GM12878 (cell line): ENCODE measurements around the gene CTSH. TPM values are rescaled to one million over a fixed set of nuclear protein-coding genes. Genes with fewer than 3 reads are reported as not detected.

Experiments used
- CHD2 ChIP-seq: IDR thresholded peaks from 2 replicates; pipeline ENCODE4 v1.6.1; 2011; ENCODE audit warnings: low read depth, low read length, improper control_type of control experiment, borderline replicate concordance
- FOS ChIP-seq: IDR thresholded peaks from 3 replicates; pipeline ENCODE4 v1.6.1; 2011; ENCODE audit warnings: borderline replicate concordance; ENCODE audit not compliant: insufficient read length; ENCODE audit errors: extremely low read depth
- IKZF1 ChIP-seq: fragments of 450-650 bp; conservative IDR thresholded peaks from 2 replicates; pipeline ENCODE4 v1.6.1; 2017; ENCODE audit warnings: antibody characterized with exemption, mild to moderate bottlenecking
- JUNB ChIP-seq: IDR thresholded peaks from 2 replicates; pipeline ENCODE4 v1.6.1; 2016; ENCODE audit warnings: antibody characterized with exemption, mild to moderate bottlenecking
- POLR2A ChIP-seq: IDR thresholded peaks from 2 replicates; pipeline ENCODE4 v1.6.1; 2011; ENCODE audit warnings: low read depth, mild to moderate bottlenecking, low read length
- POLR2AphosphoS2 ChIP-seq: IDR thresholded peaks from 2 replicates; pipeline ENCODE4 v1.6.1; 2011; ENCODE audit warnings: low read depth, mild to moderate bottlenecking, low read length, improper control_type of control experiment, moderate library complexity
- POLR2AphosphoS5 ChIP-seq: IDR thresholded peaks from 2 replicates; pipeline ENCODE4 v1.6.1; 2011; ENCODE audit warnings: mild to moderate bottlenecking, low read length, inconsistent platforms
- RELB ChIP-seq: fragments of 450-650 bp; IDR thresholded peaks from 2 replicates; pipeline ENCODE4 v1.6.1; 2017; ENCODE audit warnings: low read depth, mild to moderate bottlenecking, moderate library complexity
- SIN3A ChIP-seq: IDR thresholded peaks from 2 replicates; pipeline ENCODE4 v1.6.1; 2012; ENCODE audit warnings: low read depth, low read length, improper control_type of control experiment
- ZSCAN29 ChIP-seq: fragments of 450-650 bp; IDR thresholded peaks from 2 replicates; pipeline ENCODE4 v1.6.1; 2017; ENCODE audit warnings: mild to moderate bottlenecking, moderate library complexity
- polyA plus RNA-seq, 11 experiments: library from polyadenylated mRNA; depleted of rRNA in 4 of 11; unstranded in 6 of 11; stranded (reverse) in 5 of 11; fragments of >200 nt; fragmentation: Nextera tagmentation in 4 of 11; fragmentation: Illumina TruSeq in 1 of 11; extraction: Ambion mirVana in 4 of 11; extraction: Trizol in 1 of 11; gene quantifications; 1 replicate in 1 of 11; 2 replicates in 10 of 11; pipeline versions ENCODE4 v1.2.1 to v1.2.3, GENCODE V29; 2011 to 2016; ENCODE audit warnings: inconsistent platforms in 2 of 11, missing spikeins in 2 of 11, low read depth in 1 of 11
- total RNA-seq, 4 experiments: library from RNA; depleted of rRNA in 3 of 4; stranded (reverse); fragments of >200 nt in 3 of 4; fragmentation: Illumina TruSeq in 1 of 4; extraction: Trizol in 1 of 4; gene quantifications; 2 replicates each; pipeline versions ENCODE4 v1.2.1 to v1.2.3, GENCODE V29; 2013 to 2021
- TF ChIP-seq, protein P1 (sequence below): IDR thresholded peaks from 2 replicates; pipeline ENCODE4 v1.6.1; 2012; ENCODE audit warnings: improper control_type of control experiment, low read depth, low read length; ENCODE audit not compliant: insufficient replicate concordance
- TF ChIP-seq, protein P2 (sequence below): fragments of 450-650 bp; IDR thresholded peaks from 2 replicates; pipeline ENCODE4 v1.6.1; 2018; ENCODE audit warnings: borderline replicate concordance, mild to moderate bottlenecking; ENCODE audit not compliant: partially characterized antibody
- TF ChIP-seq, protein P3 (sequence below): IDR thresholded peaks from 2 replicates; pipeline ENCODE4 v1.6.1; 2011; ENCODE audit warnings: borderline replicate concordance, low read depth, mild to moderate bottlenecking, moderate library complexity, low read length; ENCODE audit not compliant: insufficient read depth, poor library complexity, severe bottlenecking
- TF ChIP-seq, protein P4 (sequence below): fragments of 450-650 bp; IDR thresholded peaks from 2 replicates; pipeline ENCODE4 v1.6.1; 2017; ENCODE audit warnings: borderline replicate concordance
- TF ChIP-seq, protein P5 (sequence below): fragments of 450-650 bp; IDR thresholded peaks from 2 replicates; pipeline ENCODE4 v1.6.1; 2017; ENCODE audit warnings: mild to moderate bottlenecking, low read depth, inconsistent platforms; ENCODE audit not compliant: poor library complexity, severe bottlenecking

Gene CTSH
- total and polyA plus RNA-seq, 10 of the 15 experiments (the other 5 are each of a cell fraction or from before 2014, with no cell fraction given): 30.2 to 1,212 (median 519) TPM

DNA sequence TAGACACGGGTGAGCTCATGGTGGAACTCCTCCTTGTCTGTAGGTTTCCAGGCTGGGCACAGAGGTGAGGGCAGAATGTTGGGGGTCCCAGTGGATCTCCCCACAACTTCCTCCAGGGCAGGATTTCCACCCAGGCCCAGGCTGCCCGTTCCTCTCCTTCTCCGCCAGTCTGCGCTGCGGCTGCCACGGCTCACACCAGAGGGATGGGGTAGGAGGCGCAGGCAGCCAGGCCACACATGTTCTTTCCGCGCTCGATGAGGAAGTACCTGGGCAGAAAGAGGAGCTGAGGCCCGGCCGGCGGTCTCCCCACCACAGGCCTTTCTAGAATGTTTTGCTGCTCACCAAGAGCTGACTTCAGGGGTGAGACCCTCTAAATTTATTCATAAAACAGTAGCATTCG, 22.9 kb downstream of the CTSH start (continued):
- TF ChIP-seq RELB (no peak), POLR2AphosphoS2 (no peak), CHD2 (no peak), POLR2AphosphoS5 (0 out of 2 replicates have a peak, but pooled peaks have one; percentile 16), JUNB (no peak), ZSCAN29 (no peak), FOS (no peak), POLR2A (peak; percentile 68), IKZF1 (no peak), SIN3A (no peak)
- TF ChIP-seq, protein P1, sequence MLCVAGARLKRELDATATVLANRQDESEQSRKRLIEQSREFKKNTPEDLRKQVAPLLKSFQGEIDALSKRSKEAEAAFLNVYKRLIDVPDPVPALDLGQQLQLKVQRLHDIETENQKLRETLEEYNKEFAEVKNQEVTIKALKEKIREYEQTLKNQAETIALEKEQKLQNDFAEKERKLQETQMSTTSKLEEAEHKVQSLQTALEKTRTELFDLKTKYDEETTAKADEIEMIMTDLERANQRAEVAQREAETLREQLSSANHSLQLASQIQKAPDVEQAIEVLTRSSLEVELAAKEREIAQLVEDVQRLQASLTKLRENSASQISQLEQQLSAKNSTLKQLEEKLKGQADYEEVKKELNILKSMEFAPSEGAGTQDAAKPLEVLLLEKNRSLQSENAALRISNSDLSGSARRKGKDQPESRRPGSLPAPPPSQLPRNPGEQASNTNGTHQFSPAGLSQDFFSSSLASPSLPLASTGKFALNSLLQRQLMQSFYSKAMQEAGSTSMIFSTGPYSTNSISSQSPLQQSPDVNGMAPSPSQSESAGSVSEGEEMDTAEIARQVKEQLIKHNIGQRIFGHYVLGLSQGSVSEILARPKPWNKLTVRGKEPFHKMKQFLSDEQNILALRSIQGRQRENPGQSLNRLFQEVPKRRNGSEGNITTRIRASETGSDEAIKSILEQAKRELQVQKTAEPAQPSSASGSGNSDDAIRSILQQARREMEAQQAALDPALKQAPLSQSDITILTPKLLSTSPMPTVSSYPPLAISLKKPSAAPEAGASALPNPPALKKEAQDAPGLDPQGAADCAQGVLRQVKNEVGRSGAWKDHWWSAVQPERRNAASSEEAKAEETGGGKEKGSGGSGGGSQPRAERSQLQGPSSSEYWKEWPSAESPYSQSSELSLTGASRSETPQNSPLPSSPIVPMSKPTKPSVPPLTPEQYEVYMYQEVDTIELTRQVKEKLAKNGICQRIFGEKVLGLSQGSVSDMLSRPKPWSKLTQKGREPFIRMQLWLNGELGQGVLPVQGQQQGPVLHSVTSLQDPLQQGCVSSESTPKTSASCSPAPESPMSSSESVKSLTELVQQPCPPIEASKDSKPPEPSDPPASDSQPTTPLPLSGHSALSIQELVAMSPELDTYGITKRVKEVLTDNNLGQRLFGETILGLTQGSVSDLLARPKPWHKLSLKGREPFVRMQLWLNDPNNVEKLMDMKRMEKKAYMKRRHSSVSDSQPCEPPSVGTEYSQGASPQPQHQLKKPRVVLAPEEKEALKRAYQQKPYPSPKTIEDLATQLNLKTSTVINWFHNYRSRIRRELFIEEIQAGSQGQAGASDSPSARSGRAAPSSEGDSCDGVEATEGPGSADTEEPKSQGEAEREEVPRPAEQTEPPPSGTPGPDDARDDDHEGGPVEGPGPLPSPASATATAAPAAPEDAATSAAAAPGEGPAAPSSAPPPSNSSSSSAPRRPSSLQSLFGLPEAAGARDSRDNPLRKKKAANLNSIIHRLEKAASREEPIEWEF: no peak
- TF ChIP-seq, protein P2, sequence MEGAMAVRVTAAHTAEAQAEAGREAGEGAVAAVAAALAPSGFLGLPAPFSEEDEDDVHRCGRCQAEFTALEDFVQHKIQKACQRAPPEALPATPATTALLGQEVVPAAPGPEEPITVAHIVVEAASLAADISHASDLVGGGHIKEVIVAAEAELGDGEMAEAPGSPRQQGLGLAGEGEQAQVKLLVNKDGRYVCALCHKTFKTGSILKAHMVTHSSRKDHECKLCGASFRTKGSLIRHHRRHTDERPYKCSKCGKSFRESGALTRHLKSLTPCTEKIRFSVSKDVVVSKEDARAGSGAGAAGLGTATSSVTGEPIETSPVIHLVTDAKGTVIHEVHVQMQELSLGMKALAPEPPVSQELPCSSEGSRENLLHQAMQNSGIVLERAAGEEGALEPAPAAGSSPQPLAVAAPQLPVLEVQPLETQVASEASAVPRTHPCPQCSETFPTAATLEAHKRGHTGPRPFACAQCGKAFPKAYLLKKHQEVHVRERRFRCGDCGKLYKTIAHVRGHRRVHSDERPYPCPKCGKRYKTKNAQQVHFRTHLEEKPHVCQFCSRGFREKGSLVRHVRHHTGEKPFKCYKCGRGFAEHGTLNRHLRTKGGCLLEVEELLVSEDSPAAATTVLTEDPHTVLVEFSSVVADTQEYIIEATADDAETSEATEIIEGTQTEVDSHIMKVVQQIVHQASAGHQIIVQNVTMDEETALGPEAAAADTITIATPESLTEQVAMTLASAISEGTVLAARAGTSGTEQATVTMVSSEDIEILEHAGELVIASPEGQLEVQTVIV: no peak
- TF ChIP-seq, protein P3, sequence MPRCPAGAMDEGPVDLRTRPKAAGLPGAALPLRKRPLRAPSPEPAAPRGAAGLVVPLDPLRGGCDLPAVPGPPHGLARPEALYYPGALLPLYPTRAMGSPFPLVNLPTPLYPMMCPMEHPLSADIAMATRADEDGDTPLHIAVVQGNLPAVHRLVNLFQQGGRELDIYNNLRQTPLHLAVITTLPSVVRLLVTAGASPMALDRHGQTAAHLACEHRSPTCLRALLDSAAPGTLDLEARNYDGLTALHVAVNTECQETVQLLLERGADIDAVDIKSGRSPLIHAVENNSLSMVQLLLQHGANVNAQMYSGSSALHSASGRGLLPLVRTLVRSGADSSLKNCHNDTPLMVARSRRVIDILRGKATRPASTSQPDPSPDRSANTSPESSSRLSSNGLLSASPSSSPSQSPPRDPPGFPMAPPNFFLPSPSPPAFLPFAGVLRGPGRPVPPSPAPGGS: peak; percentile 10
- TF ChIP-seq, protein P4, sequence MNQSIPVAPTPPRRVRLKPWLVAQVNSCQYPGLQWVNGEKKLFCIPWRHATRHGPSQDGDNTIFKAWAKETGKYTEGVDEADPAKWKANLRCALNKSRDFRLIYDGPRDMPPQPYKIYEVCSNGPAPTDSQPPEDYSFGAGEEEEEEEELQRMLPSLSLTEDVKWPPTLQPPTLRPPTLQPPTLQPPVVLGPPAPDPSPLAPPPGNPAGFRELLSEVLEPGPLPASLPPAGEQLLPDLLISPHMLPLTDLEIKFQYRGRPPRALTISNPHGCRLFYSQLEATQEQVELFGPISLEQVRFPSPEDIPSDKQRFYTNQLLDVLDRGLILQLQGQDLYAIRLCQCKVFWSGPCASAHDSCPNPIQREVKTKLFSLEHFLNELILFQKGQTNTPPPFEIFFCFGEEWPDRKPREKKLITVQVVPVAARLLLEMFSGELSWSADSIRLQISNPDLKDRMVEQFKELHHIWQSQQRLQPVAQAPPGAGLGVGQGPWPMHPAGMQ: no peak
- TF ChIP-seq, protein P5, sequence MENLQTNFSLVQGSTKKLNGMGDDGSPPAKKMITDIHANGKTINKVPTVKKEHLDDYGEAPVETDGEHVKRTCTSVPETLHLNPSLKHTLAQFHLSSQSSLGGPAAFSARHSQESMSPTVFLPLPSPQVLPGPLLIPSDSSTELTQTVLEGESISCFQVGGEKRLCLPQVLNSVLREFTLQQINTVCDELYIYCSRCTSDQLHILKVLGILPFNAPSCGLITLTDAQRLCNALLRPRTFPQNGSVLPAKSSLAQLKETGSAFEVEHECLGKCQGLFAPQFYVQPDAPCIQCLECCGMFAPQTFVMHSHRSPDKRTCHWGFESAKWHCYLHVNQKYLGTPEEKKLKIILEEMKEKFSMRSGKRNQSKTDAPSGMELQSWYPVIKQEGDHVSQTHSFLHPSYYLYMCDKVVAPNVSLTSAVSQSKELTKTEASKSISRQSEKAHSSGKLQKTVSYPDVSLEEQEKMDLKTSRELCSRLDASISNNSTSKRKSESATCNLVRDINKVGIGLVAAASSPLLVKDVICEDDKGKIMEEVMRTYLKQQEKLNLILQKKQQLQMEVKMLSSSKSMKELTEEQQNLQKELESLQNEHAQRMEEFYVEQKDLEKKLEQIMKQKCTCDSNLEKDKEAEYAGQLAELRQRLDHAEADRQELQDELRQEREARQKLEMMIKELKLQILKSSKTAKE: no peak
